ENCODE results near the gene RPS15. TPM values are rescaled to one million over a fixed set of nuclear protein-coding genes. Genes with fewer than 3 reads are reported as not detected.

Gene RPS15
- total RNA-seq, 6 experiments from 2014 or later: 1,047 to 1,358 (median 1,277) TPM

DNA sequence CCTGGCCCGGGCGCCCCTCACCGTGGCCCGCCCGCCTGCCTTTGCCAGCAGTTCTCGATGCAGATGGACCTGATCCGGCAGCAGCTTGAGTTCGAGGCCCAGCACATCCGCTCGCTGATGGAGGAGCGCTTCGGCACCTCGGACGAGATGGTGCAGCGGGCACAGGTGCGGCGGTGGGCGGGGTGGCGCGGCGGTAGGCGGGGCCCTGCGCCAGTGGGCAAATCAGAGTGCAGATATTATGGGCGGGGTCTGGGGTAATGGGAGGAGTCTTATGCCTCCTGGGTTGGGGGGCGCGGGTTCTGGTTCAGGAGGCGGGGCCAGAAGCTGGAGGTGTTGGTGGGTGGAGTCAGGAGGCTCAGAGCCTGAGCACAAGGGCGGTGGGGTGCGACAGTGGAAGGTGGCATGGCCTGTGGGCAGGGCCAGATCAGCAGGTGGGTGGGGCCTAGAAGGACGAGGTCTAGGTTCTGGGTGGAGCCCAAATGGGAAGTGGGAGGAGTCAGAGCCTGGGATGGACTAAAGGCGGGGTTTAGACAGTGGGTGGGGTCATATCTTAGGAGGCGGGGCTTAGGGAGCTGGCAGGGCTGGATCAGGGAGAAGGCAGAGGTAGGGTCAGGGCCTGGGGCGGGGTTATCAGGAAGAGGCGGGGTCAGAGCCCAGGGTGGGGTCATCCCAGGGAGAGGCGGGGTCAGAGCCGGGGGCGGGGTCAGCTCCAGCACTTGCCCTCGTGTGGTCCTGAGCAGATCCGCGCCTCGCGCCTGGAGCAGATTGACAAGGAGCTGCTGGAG is 17.3 kb downstream of the RPS15 start:
- peak; percentile 37 for DNase-seq
- peaks cover 18% of the 10 kb centered on the region for H3K27me3 Mint-ChIP-seq (ENCODE audit: insufficient read depth)
- no peaks in the 10 kb centered on the region for H3K4me1 Mint-ChIP-seq (ENCODE audit: low read depth)
- TF ChIP-seq, protein P1, sequence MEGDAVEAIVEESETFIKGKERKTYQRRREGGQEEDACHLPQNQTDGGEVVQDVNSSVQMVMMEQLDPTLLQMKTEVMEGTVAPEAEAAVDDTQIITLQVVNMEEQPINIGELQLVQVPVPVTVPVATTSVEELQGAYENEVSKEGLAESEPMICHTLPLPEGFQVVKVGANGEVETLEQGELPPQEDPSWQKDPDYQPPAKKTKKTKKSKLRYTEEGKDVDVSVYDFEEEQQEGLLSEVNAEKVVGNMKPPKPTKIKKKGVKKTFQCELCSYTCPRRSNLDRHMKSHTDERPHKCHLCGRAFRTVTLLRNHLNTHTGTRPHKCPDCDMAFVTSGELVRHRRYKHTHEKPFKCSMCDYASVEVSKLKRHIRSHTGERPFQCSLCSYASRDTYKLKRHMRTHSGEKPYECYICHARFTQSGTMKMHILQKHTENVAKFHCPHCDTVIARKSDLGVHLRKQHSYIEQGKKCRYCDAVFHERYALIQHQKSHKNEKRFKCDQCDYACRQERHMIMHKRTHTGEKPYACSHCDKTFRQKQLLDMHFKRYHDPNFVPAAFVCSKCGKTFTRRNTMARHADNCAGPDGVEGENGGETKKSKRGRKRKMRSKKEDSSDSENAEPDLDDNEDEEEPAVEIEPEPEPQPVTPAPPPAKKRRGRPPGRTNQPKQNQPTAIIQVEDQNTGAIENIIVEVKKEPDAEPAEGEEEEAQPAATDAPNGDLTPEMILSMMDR (IDR thresholded peaks at IDR 0.05): no peak
- H3K36me3 Mint-ChIP-seq (ENCODE audit: low read depth): no peaks in the 10 kb centered on the region
- H3K27ac Mint-ChIP-seq: no peak overlapping the region
- H3K4me3 Mint-ChIP-seq: no peak overlapping the region
- no peaks in the 10 kb centered on the region; the same call in 1 of the 2 replicates for H3K9me3 Mint-ChIP-seq

GRCh38 chr19:1456121-1456900 is 18.1 kb downstream of the RPS15 start:
- TF ChIP-seq, protein P1 (IDR thresholded peaks at IDR 0.05): no peak
- Mint-ChIP-seq H3K4me1 (ENCODE audit: low read depth) (no peaks in the 10 kb centered on the region), H3K9me3 (no peaks in the 10 kb centered on the region), H3K36me3 (ENCODE audit: low read depth) (no peaks in the 10 kb centered on the region), H3K4me3 (no peak overlapping the region), H3K27ac (no peak overlapping the region), H3K27me3 (ENCODE audit: insufficient read depth) (peaks cover 13% of the 10 kb centered on the region)
- DNase-seq: no peak

DNA sequence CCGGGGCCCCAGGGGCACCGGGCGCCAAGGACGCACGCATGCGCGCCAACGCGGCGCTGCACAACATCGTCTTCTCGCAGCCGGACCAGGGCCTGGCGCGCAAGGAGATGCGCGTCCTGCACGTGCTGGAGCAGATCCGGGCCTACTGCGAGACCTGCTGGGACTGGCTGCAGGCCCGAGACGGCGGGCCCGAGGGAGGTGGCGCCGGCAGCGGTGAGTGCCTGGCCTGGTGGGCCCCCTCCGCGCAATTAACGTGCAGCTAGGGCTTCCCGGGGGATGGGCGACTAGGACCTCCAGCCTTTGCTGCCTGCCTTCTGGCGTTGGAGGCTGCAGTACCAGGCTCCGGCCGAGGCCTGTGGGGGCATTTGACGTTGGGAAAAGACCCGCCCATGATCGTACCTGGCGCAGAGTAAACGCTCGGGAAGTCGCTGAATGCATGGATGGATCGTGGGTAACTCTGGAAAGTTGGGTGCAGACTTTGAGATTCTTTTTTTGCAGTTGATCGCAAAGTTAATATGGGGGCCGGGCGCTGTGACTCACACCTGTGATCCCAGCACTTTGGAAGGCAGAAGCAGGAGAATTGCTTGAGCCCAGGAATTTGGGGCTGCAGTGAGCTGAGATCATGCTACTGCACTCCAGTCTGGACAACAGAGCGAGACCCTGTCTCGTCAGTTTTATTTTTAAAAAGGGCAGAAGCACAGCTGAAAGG is 19.0 kb downstream of the RPS15 start:
- Mint-ChIP-seq H3K4me1 (ENCODE audit: low read depth) (no peaks in the 10 kb centered on the region), H3K27ac (no peak overlapping the region), H3K9me3 (no peaks in the 10 kb centered on the region), H3K4me3 (no peak overlapping the region), H3K27me3 (ENCODE audit: insufficient read depth) (peaks cover 7% of the 10 kb centered on the region), H3K36me3 (ENCODE audit: low read depth) (no peaks in the 10 kb centered on the region)
- TF ChIP-seq, protein P1 (IDR thresholded peaks at IDR 0.05): peak; percentile 18; the same call in 1 of the 2 replicates
- no peak for DNase-seq

GRCh38 chr19:1457892-1458291 is 19.7 kb downstream of the RPS15 start:
- Mint-ChIP-seq H3K36me3 (ENCODE audit: low read depth) (no peaks in the 10 kb centered on the region), H3K4me3 (no peak overlapping the region), H3K9me3 (no peaks in the 10 kb centered on the region), H3K27ac (no peak overlapping the region), H3K4me1 (ENCODE audit: low read depth) (no peaks in the 10 kb centered on the region), H3K27me3 (ENCODE audit: insufficient read depth) (peaks cover 6% of the 10 kb centered on the region)
- no peak for DNase-seq
- TF ChIP-seq, protein P1 (IDR thresholded peaks at IDR 0.05): no peak

- Mint-ChIP-seq H3K4me1 (ENCODE audit: low read depth) (no peaks in the 10 kb centered on the region), H3K36me3 (ENCODE audit: low read depth) (no peaks in the 10 kb centered on the region), H3K27me3 (ENCODE audit: insufficient read depth) (peaks cover 4% of the 10 kb centered on the region), H3K9me3 (no peaks in the 10 kb centered on the region), H3K4me3 (no peak overlapping the region), H3K27ac (no peak overlapping the region)
- DNase-seq: no peak
- TF ChIP-seq, protein P1 (IDR thresholded peaks at IDR 0.05): no peak
These were observed 21.3 kb downstream of the RPS15 start for GRCh38 chr19:1459479-1459878.
